OCI-LY7 (cell line): ENCODE results near the gene OPRL1.

Source experiments
- EZH2phosphoT487 ChIP-seq: fragments of 200-600 bp; sonication (generic); IDR thresholded peaks from 2 replicates; pipeline ENCODE4 v1.6.1; 2018; ENCODE audit warnings: low read depth, borderline replicate concordance, mild to moderate bottlenecking, mixed run types, antibody characterized with exemption, low read length, moderate library complexity, mixed read lengths
- TF ChIP-seq, protein P1 (sequence below): fragments of 200-600 bp; sonication (generic); conservative IDR thresholded peaks from 2 replicates; pipeline ENCODE4 v1.5.1; 2014; ENCODE audit warnings: mild to moderate bottlenecking, antibody characterized with exemption, low read length, moderate library complexity, mixed read lengths

DNA sequence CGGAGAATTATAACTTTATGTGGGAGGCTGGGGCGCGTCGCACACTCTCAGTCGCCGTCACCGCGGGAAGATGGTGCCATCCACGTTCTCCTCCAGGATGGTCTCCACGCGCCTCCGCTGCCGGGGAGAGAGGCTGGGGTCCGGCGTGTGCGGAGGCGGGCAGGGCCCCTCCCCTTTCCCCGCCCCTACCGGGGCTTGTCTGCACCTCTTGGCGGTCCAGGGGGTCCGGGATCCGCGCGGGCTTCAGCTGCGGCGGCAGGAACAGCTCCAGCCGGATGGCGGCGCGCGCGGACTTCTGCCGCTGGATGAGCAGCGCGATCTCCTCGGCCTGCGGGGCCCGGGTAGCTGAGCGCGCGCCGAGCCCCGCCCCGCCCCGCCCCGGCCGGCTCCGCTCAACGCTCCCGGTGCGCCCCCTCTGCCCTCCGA is 3.5 kb downstream of the OPRL1 start:
- TF ChIP-seq, protein P1, sequence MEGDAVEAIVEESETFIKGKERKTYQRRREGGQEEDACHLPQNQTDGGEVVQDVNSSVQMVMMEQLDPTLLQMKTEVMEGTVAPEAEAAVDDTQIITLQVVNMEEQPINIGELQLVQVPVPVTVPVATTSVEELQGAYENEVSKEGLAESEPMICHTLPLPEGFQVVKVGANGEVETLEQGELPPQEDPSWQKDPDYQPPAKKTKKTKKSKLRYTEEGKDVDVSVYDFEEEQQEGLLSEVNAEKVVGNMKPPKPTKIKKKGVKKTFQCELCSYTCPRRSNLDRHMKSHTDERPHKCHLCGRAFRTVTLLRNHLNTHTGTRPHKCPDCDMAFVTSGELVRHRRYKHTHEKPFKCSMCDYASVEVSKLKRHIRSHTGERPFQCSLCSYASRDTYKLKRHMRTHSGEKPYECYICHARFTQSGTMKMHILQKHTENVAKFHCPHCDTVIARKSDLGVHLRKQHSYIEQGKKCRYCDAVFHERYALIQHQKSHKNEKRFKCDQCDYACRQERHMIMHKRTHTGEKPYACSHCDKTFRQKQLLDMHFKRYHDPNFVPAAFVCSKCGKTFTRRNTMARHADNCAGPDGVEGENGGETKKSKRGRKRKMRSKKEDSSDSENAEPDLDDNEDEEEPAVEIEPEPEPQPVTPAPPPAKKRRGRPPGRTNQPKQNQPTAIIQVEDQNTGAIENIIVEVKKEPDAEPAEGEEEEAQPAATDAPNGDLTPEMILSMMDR, result peak; percentile 62
- TF ChIP-seq EZH2phosphoT487, result no peak
